Peyer's patch (tissue), 4 donors: ENCODE measurements around the gene CACNA1B. TPM values are rescaled to one million over a fixed set of nuclear protein-coding genes. Genes with fewer than 3 reads are reported as not detected.
A peak's percentile ranks its signal among the peaks of the same experiment; 100 is the strongest.

Experiments
- DNase-seq, 3 donors: peaks; one replicate each; pipeline ENCODE4 v3.0.0-alpha.2; 2017 to 2019
- H3K27ac ChIP-seq, 4 donors: fragments of 200-600 bp; sonication (generic); one replicate each; pipeline ENCODE4 v1.5.1; 2016 to 2019
- H3K27me3 ChIP-seq, 2 donors: fragments of 200-600 bp; sonication (generic); one replicate each; pipeline ENCODE4 v1.5.1; 2019
- H3K36me3 ChIP-seq, 3 donors: fragments of 200-600 bp; sonication (generic); one replicate each; pipeline ENCODE4 v1.5.1; 2016 to 2019
- H3K4me1 ChIP-seq, 4 donors: fragments of 200-600 bp; sonication (generic); one replicate each; pipeline ENCODE4 v1.5.1; 2016 to 2019
- H3K4me3 ChIP-seq, 4 donors: fragments of 200-600 bp; sonication (generic); 1 replicate in 3 of 4; 2 replicates in 1 of 4; pipeline ENCODE4 v1.5.1; 2016 to 2019; ENCODE audit warnings: mild to moderate bottlenecking in 1 of 4
- H3K9me3 ChIP-seq, 4 donors: fragments of 200-600 bp; sonication (generic); one replicate each; pipeline ENCODE4 v1.5.1; 2016 to 2019; ENCODE audit warnings: mild to moderate bottlenecking in 1 of 4
- CTCF ChIP-seq, 6 experiments: fragments of 450-650 bp in 4 of 6; fragments of 200-600 bp in 2 of 6; sonication (generic) in 1 of 6; IDR thresholded peaks; one replicate each; pipeline ENCODE4 v1.5.1; 2017 to 2019; ENCODE audit warnings: antibody characterized with exemption in 6 of 6, mild to moderate bottlenecking in 3 of 6, moderate library complexity in 1 of 6
- POLR2A ChIP-seq, 2 donors: fragments of 450-650 bp; IDR thresholded peaks; one replicate each; pipeline ENCODE4 v1.5.1; 2017; ENCODE audit warnings: antibody characterized with exemption in 2 of 2, mild to moderate bottlenecking in 2 of 2, moderate library complexity in 2 of 2
- total RNA-seq, 4 donors: library from RNA; depleted of rRNA; stranded (reverse); fragments of >200 nt; gene quantifications; one replicate each; pipeline ENCODE4 v1.1.0, GENCODE V29; 2016

The CACNA1B gene
- total RNA-seq, 4 donors from 2014 or later = 0.13 to 0.83 (median 0.38) TPM; not detected in 1

GRCh38 chr9:138118601-138119071, 241.1 kb downstream of the CACNA1B start:
- no peaks in the 10 kb centered on the region for H3K36me3 ChIP-seq
- peak in 2 of 3 donors; percentile 27 to 43 for DNase-seq
- no peak overlapping the region for H3K27ac ChIP-seq
- no peak overlapping the region for H3K4me3 ChIP-seq
- no peak for TF ChIP-seq POLR2A (IDR thresholded peaks at IDR 0.05)
- TF ChIP-seq CTCF (IDR thresholded peaks at IDR 0.05) = no peak
- no peaks in the 10 kb centered on the region for H3K27me3 ChIP-seq
- no peaks in the 10 kb centered on the region for H3K9me3 ChIP-seq
- no peaks in the 10 kb centered on the region for H3K4me1 ChIP-seq

GRCh38 chr9:138119202-138120027, 241.8 kb downstream of the CACNA1B start:
- Histone ChIP-seq H3K4me1 (no peaks in the 10 kb centered on the region), H3K27ac (no peak overlapping the region), H3K36me3 (no peaks in the 10 kb centered on the region), H3K27me3 (no peaks in the 10 kb centered on the region), H3K4me3 (no peak overlapping the region), H3K9me3 (no peaks in the 10 kb centered on the region)
- DNase-seq = peak in 2 of 3 donors; percentile 33 to 37
- TF ChIP-seq POLR2A (IDR thresholded peaks at IDR 0.05) (no peak), CTCF (IDR thresholded peaks at IDR 0.05) (no peak)

- Histone ChIP-seq H3K27me3 (no peaks in the 10 kb centered on the region), H3K36me3 (no peaks in the 10 kb centered on the region), H3K9me3 (no peaks in the 10 kb centered on the region), H3K27ac (no peak overlapping the region), H3K4me1 (no peaks in the 10 kb centered on the region), H3K4me3 (no peak overlapping the region)
- TF ChIP-seq CTCF (IDR thresholded peaks at IDR 0.05) (no peak), POLR2A (IDR thresholded peaks at IDR 0.05) (no peak)
- peak in 1 of 3 donors; percentile 39 for DNase-seq
These were observed 242.5 kb downstream of the CACNA1B start for GRCh38 chr9:138120072-138120471.

- Histone ChIP-seq H3K36me3 (no peaks in the 10 kb centered on the region), H3K4me1 (no peaks in the 10 kb centered on the region), H3K4me3 (no peak overlapping the region), H3K9me3 (no peaks in the 10 kb centered on the region), H3K27ac (no peak overlapping the region), H3K27me3 (no peaks in the 10 kb centered on the region)
- TF ChIP-seq CTCF (IDR thresholded peaks at IDR 0.05) (no peak), POLR2A (IDR thresholded peaks at IDR 0.05) (no peak)
- DNase-seq = peak in 1 of 3 donors; percentile 23
These were observed 243.2 kb downstream of the CACNA1B start for GRCh38 chr9:138120511-138121437.

- Histone ChIP-seq H3K36me3 (no peaks in the 10 kb centered on the region), H3K4me3 (no peak overlapping the region), H3K27me3 (no peaks in the 10 kb centered on the region), H3K27ac (no peak overlapping the region), H3K4me1 (no peaks in the 10 kb centered on the region), H3K9me3 (no peaks in the 10 kb centered on the region)
- TF ChIP-seq CTCF (IDR thresholded peaks at IDR 0.05) = no peak
- TF ChIP-seq POLR2A (IDR thresholded peaks at IDR 0.05) = no peak
- DNase-seq = peak in 1 of 3 donors; percentile 15
These were observed 244.0 kb downstream of the CACNA1B start for GRCh38 chr9:138121438-138122050.
